Activated CD4-positive, alpha-beta T cell treated with anti-CD3 and anti-CD28 coated beads, Interleukin-2, amount 10 ng/mL, durations not matched to agents 24 days and 14 days (primary cell): ENCODE measurements around the gene ANXA5. TPM values are rescaled to one million over a fixed set of nuclear protein-coding genes. Genes with fewer than 3 reads are reported as not detected.

Source experiments
- DNase-seq: peaks from one replicate; pipeline ENCODE4 v3.0.0; 2022
- H3K27ac Mint-ChIP-seq: one replicate; pipeline ENCODE4 v1.8.0; 2022; ENCODE audit warnings: mild to moderate bottlenecking, mixed read lengths
- H3K27me3 Mint-ChIP-seq: one replicate; pipeline ENCODE4 v1.8.0; 2022; ENCODE audit warnings: mixed read lengths
- H3K36me3 Mint-ChIP-seq: one replicate; pipeline ENCODE4 v1.8.0; 2022; ENCODE audit warnings: low read depth, mild to moderate bottlenecking, mixed read lengths
- H3K4me1 Mint-ChIP-seq: one replicate; pipeline ENCODE4 v1.8.0; 2021; ENCODE audit warnings: mixed read lengths
- H3K4me3 Mint-ChIP-seq: one replicate; pipeline ENCODE4 v1.8.0; 2022; ENCODE audit warnings: mild to moderate bottlenecking, moderate library complexity, mixed read lengths
- H3K9me3 Mint-ChIP-seq: one replicate; pipeline ENCODE4 v1.8.0; 2021; ENCODE audit warnings: mixed read lengths
- intact Hi-C: fragments of 100-400 bp; cut with micrococcal nuclease; formaldehyde crosslinking; loops from one replicate; pipeline ENCODE4 v1.15.1; 2023
- total RNA-seq: library from RNA; stranded (reverse); gene quantifications from 2 replicates; pipeline ENCODE4 v1.2.3, GENCODE V29; 2022

The ANXA5 gene
- total RNA-seq, 1 donor from 2014 or later = 107 TPM

DNA sequence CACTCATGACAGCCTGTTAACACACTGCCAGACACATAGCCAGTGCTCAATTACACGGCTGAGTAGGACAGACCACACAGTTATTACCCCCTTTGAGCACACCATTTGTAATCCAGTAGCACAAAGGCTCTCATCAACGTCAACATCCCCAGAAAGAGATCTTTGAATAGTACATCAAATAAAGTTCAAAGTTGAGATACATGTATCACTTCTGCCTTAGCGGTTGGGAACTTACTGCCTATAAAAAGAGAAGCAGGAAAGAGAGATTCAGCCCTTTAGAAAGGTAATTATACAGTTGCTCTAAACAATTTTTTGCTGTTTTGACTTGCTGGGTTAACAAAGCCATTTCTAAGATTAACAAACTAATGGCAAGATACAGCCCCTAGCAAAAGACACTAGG lies 16.2 kb downstream of the ANXA5 start:
- H3K4me3 Mint-ChIP-seq = no peak overlapping the region

DNA sequence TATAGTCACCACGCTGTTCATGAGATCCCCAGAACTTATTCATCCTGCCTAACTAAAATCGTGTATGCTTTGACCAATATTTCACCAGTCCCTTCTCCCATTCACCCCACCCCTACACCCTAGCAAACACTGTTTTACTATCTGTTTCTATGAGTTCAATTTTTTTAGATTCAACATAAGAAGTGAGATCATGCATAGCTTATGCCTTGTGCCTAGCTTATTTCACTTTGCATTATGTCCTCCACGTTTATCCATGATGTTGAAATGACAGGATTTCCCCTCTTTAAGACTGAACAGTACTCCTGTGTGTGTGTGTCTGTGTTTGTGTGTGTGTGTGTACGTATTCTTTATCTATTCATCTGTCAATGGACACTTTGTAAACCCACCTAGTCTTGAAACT lies 16.8 kb downstream of the ANXA5 start:
- Mint-ChIP-seq H3K9me3 (no peaks in the 10 kb centered on the region), H3K4me1 (peaks cover 6% of the 10 kb centered on the region), H3K36me3 (peaks cover 53% of the 10 kb centered on the region), H3K27me3 (no peaks in the 10 kb centered on the region), H3K4me3 (no peak overlapping the region), H3K27ac (no peak overlapping the region)
- no peak for DNase-seq
- intact Hi-C loops = loop anchor here (10.0 kb wide), 1 partner anchor 45 kb away; no protein-coding TSS in a partner anchor

More for the DNA sequence above, 16.2 kb downstream of the ANXA5 start:
- peaks cover 58% of the 10 kb centered on the region for H3K36me3 Mint-ChIP-seq
- no peaks in the 10 kb centered on the region for H3K27me3 Mint-ChIP-seq
- no peak for DNase-seq
- no peak overlapping the region for H3K27ac Mint-ChIP-seq
- intact Hi-C loops = no loop called here
- no peaks in the 10 kb centered on the region for H3K9me3 Mint-ChIP-seq
- H3K4me1 Mint-ChIP-seq = peaks cover 10% of the 10 kb centered on the region

DNA sequence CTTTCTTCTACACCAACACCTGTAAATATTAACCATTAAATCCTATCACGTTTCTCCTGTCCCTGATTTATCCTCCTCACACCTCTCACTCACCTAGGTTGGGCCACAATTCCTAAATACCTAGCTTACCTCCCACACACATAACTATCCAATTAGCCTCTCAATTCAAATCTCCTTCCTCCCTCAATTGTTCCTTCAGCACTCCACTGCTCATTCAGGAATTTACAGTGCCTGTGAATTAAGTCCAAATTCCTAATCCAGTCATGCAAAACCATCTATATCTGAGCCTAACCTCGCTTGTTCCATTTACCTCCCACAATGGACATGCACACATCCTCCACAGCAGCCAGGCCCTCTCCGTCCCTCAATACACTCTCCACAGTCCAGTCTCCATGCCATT lies 17.5 kb downstream of the ANXA5 start:
- H3K27me3 Mint-ChIP-seq = no peaks in the 10 kb centered on the region
- peaks cover 49% of the 10 kb centered on the region for H3K36me3 Mint-ChIP-seq
- H3K4me1 Mint-ChIP-seq = peaks cover 6% of the 10 kb centered on the region
- DNase-seq = no peak
- no peak overlapping the region for H3K27ac Mint-ChIP-seq
- no peak overlapping the region for H3K4me3 Mint-ChIP-seq
- H3K9me3 Mint-ChIP-seq = no peaks in the 10 kb centered on the region
- intact Hi-C loops = loop anchor here (10.0 kb wide), 1 partner anchor 46 kb away; no protein-coding TSS in a partner anchor

DNA sequence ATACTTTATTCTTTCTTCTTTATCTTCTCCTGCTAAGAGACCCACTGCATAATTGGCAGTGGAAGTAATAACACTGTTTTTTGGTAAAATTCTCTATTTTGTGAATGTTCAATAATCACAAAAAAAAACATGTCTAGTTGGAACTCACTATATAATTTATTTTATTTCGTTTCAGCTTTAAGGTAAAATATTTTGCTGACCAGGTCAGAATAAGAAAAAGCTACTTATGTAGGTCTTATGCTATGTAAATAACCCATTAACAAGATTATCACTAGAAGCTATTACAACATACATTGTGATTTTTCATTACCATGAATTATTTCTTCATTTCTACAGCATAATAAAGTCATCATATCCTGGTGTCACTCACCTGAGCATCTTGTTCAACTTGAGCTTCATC lies 19.3 kb downstream of the ANXA5 start:
- H3K36me3 Mint-ChIP-seq = peaks cover 47% of the 10 kb centered on the region

DNA sequence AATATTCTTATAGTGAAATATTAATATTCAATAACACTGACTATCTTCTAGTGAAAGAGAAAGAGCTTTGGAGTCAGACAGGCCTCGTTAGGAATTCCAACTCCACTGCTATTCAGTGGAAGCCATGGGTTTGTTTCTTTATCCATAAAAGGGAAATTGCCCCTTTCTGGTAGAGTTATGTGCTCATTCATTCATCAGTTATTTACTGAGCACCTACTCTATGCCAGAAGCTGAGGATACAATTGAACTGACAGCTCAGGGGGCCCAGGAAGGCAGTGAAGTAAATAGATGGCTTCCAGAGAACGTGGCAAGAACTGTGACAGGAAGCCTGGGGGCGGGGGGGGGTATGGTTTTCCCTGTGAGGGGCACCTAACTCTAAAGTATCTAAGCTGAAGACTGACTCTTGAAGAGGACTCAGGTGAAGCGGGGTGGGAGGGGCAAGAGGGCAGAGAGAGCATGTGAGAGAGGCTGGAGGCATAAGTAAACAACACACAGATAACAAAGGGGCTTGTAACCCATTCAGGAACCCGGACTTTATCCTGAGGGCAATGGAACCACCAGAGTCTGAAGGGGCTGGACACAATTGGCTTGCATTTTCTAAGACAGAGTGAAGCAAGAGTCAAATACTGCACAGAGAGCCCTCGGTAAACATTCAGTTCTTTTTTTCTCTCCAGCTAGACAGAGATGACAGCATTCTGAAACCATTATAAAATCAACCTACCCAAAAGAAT lies 20.3 kb downstream of the ANXA5 start:
- Mint-ChIP-seq H3K4me1 (peaks cover 6% of the 10 kb centered on the region), H3K36me3 (peaks cover 55% of the 10 kb centered on the region), H3K27ac (peak overlapping the region; percentile 15), H3K9me3 (no peaks in the 10 kb centered on the region), H3K27me3 (no peaks in the 10 kb centered on the region), H3K4me3 (no peak overlapping the region)
- DNase-seq = peak; percentile 32
- intact Hi-C loops = loop anchor here (10.0 kb wide), 1 partner anchor 48 kb away; no protein-coding TSS in a partner anchor

More for the DNA sequence above, 19.3 kb downstream of the ANXA5 start:
- no peaks in the 10 kb centered on the region for H3K27me3 Mint-ChIP-seq
- no peak overlapping the region for H3K4me3 Mint-ChIP-seq
- intact Hi-C loops = loop anchor here (10.0 kb wide), 1 partner anchor 47 kb away; no protein-coding TSS in a partner anchor
- no peak for DNase-seq
- H3K4me1 Mint-ChIP-seq = peaks cover 6% of the 10 kb centered on the region
- H3K9me3 Mint-ChIP-seq = no peaks in the 10 kb centered on the region
- H3K27ac Mint-ChIP-seq = no peak overlapping the region

DNA sequence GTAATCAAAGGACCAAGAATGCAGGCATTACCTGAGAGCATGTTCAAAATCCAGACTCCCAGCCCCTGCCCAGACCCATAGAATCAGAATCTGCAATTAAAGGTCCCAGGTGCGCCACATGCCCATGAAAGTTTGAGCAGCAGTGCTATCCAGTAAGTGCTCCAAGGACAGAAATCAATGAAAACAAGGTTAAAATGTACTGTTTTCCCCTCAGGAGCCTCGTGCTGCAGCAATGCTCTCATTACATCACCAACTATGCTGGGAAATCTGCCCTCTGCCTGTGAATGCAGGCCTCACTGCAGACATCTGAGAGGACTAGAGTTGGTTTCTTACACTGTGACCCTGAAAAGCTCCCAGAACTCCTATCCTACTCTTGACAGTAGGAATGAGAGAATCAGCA lies 21.1 kb downstream of the ANXA5 start:
- intact Hi-C loops = loop anchor here (10.0 kb wide), 1 partner anchor 49 kb away; no protein-coding TSS in a partner anchor
- Mint-ChIP-seq H3K36me3 (peaks cover 51% of the 10 kb centered on the region), H3K4me1 (peaks cover 6% of the 10 kb centered on the region), H3K4me3 (no peak overlapping the region), H3K27ac (no peak overlapping the region), H3K9me3 (no peaks in the 10 kb centered on the region), H3K27me3 (no peaks in the 10 kb centered on the region)
- DNase-seq = peak; percentile 45

DNA sequence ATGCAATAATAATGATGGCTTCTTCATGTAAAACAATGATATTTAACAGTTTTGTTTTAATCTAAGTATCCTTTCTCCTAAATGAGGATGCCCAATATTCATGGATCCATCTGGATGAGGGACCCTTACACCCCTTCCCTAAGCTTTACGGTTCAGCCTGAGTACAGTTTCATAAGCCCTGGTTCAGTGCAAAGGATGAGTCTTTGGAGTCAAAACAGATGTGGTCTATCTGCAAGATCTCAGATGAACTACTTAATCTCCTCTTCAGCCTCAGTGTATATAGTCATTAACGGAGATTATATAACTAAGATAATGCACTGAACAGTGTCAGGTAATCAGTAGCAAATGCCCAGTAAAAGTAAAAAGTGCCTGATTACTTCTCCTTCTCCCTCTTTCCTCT lies 22.1 kb downstream of the ANXA5 start:
- intact Hi-C loops = loop anchor here (10.0 kb wide), 1 partner anchor 50 kb away; no protein-coding TSS in a partner anchor
- Mint-ChIP-seq H3K4me1 (peaks cover 6% of the 10 kb centered on the region), H3K9me3 (no peaks in the 10 kb centered on the region), H3K4me3 (no peak overlapping the region), H3K27ac (no peak overlapping the region), H3K36me3 (peaks cover 49% of the 10 kb centered on the region), H3K27me3 (no peaks in the 10 kb centered on the region)
- no peak for DNase-seq

DNA sequence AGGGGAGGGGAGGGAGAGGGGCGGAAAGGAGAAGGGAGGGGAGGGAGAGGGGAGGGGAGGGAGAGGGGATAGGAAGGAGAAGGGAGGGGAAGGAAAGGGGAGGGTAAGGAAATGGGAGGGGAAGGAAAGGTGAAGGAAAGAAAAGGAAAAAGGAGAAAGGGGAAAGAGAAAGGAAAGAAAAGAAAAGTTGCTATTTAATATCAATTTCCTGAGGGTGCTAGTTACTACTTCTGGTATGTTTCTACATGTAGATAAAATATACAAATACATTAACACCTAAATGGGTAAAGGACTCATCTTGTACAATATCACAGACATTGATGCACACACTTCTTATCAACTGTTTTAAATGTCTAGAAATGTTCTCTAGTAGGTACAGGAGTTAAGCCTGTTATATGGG lies 22.6 kb downstream of the ANXA5 start:
- DNase-seq = no peak
- intact Hi-C loops = loop anchor here (10.0 kb wide), 1 partner anchor 51 kb away; no protein-coding TSS in a partner anchor
- Mint-ChIP-seq H3K36me3 (peaks cover 50% of the 10 kb centered on the region), H3K27ac (no peak overlapping the region), H3K4me1 (peaks cover 7% of the 10 kb centered on the region), H3K9me3 (no peaks in the 10 kb centered on the region), H3K27me3 (no peaks in the 10 kb centered on the region), H3K4me3 (no peak overlapping the region)

DNA sequence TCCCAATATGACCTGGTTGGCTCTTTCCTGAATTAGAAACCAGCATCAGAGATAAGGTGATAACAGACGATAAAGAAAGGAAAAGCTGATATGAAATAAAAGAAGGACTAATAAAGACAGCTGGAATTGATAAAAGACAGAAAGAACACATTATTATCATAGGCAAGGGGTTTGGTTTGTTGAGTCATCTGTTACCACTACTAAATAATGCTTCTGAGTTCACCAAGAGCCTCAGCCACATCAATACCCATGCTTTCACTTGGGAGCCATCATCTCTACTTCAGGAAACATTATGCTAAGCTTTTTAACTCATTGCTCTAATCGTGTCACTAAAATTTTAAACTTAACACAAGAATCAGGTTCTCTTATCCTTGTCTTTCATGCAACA lies 27.6 kb downstream of the ANXA5 start:
- H3K36me3 Mint-ChIP-seq = peaks cover 55% of the 10 kb centered on the region
- no peak for DNase-seq
- H3K4me3 Mint-ChIP-seq = no peak overlapping the region
- H3K4me1 Mint-ChIP-seq = peaks cover 5% of the 10 kb centered on the region
- no peak overlapping the region for H3K27ac Mint-ChIP-seq
- H3K9me3 Mint-ChIP-seq = no peaks in the 10 kb centered on the region
- intact Hi-C loops = no loop called here
- H3K27me3 Mint-ChIP-seq = no peaks in the 10 kb centered on the region

DNA sequence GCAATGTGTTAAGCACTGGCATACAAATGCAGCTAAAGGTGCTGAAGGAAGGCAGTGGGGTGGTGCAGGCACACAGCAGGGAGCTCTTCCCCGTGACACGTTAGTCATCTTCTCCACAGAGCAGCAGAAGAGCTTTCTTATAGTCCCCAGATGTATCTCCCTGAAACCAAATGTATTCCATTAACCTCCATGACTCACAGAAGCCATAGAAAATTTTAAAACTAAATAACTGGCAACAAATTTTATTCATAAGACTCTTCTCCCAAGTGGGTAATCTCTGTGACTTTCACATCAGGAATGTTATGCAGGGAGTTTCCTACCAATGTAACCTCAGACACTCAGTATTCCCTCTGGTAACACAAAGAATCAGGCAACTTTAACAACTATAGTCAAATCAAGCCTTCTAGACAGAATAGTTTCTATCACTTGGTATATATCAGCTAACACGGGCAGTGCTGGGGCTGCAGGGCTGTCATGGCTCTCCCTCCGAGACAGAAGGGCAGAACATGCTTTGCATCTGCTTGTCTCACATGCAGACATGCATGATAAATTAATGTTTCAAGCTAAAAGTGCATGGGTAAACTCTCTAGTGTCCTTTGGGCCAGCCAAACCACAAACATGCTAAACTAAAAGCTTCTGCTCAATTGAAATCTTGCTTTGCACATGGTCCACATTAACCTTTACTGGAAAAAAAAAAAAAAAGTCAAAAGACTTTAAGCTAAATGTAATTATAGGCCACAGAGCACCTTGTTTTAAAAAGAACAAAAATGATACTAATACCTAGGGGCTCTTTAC lies 28.2 kb downstream of the ANXA5 start:
- Mint-ChIP-seq H3K9me3 (no peaks in the 10 kb centered on the region), H3K27me3 (no peaks in the 10 kb centered on the region), H3K36me3 (peaks cover 55% of the 10 kb centered on the region), H3K27ac (no peak overlapping the region), H3K4me1 (peaks cover 5% of the 10 kb centered on the region), H3K4me3 (no peak overlapping the region)
- intact Hi-C loops = no loop called here
- no peak for DNase-seq

DNA sequence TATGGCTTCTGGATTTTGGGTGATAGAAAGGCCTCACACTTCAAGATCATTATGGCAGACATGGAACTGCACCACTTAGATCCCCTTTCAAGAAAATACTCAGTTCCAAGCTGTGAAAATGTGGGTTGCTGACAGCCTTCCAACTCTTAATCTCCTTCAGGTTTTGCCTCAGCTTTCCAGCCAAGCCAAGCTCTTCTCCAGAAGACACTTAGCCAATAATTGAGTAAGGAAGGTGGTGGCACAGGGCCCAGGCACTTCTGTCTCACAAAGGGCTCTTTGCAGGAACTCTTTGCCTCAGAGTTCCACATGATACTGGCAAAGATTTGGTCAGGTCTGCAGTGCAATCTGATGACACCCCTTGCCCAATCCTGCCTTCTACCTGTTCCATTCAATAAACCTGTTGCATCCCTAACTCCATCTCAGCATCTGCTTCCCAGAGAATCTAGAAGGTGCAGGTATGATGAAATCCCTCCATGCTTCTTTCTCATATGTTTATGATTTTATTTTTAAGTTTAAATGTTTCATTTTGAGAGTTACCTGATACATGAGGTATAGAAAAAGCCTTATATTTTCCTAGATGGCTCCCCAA lies 30.6 kb downstream of the ANXA5 start:
- Mint-ChIP-seq H3K4me3 (no peak overlapping the region), H3K4me1 (peaks cover 5% of the 10 kb centered on the region), H3K36me3 (peaks cover 40% of the 10 kb centered on the region), H3K27ac (no peak overlapping the region), H3K27me3 (no peaks in the 10 kb centered on the region), H3K9me3 (peaks cover 5% of the 10 kb centered on the region)
- DNase-seq = no peak
- intact Hi-C loops = no loop called here

DNA sequence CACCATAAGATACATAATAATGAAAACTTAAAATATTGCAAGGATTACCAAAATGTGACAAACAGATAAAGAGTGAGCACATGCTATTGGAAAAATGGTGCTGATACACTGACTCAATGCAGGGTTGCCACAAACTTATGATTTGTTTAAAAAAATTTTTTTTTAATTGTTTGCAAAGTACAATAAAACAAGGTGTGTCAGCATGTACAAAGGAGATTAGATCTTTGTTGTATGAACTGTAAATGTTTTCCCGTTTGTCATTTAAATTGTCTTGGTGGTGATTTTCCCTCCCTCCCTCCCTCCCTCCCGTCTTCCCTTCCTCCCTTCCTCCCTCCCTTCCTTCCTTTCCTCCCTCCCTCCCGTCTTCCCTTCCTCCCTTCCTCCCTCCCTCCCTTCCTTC lies 31.4 kb downstream of the ANXA5 start:
- intact Hi-C loops = no loop called here
- H3K36me3 Mint-ChIP-seq = peaks cover 35% of the 10 kb centered on the region
- peaks cover 5% of the 10 kb centered on the region for H3K9me3 Mint-ChIP-seq

DNA sequence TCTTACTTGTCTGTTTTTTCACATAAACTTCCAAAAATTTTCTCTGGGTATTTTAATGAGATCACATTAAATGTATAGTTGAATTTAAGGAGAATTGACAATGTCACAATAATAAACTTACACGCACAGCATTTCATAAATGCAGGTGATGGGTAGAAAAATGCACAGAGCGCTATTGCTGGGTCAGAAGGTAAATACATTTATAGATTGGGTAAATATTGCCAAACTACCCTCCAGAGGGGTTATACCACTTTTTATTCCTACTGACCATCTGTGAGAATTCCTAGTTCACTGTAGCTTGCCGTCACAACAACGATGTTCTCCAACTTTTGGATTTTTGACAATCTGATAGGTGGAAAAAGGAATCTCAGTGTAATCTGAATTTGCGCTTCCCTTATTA lies 34.6 kb downstream of the ANXA5 start:
- DNase-seq = no peak
- Mint-ChIP-seq H3K27ac (no peak overlapping the region), H3K4me3 (no peak overlapping the region), H3K27me3 (peaks cover 2% of the 10 kb centered on the region), H3K9me3 (peaks cover 5% of the 10 kb centered on the region), H3K36me3 (peaks cover 13% of the 10 kb centered on the region), H3K4me1 (no peaks in the 10 kb centered on the region)
- intact Hi-C loops = no loop called here

More for the DNA sequence above, 31.4 kb downstream of the ANXA5 start:
- peaks cover 5% of the 10 kb centered on the region for H3K4me1 Mint-ChIP-seq
- H3K4me3 Mint-ChIP-seq = no peak overlapping the region
- H3K27me3 Mint-ChIP-seq = no peaks in the 10 kb centered on the region
- no peak overlapping the region for H3K27ac Mint-ChIP-seq
- DNase-seq = no peak
